ENCODE data around the gene FAM161B.

DNA sequence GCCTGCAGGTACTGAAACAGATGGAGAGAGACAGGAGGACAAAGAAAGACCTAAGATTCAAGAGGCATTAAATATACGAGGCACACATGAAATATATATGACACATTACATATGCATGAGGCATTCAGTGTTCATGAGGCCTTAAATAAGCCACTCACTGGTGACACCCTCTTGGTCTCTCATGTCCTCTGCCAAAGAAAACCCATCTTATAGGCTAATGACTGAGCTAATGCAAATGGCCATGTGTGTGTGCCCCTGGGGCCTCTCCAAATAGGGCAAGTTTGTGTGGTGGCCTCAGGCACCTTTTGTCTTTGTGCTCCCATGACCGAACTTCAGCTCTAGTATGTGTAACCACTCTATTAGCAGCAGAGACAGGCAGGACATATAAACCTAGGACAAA is 19.0 kb upstream of the FAM161B start:
- TF ChIP-seq, protein P1, sequence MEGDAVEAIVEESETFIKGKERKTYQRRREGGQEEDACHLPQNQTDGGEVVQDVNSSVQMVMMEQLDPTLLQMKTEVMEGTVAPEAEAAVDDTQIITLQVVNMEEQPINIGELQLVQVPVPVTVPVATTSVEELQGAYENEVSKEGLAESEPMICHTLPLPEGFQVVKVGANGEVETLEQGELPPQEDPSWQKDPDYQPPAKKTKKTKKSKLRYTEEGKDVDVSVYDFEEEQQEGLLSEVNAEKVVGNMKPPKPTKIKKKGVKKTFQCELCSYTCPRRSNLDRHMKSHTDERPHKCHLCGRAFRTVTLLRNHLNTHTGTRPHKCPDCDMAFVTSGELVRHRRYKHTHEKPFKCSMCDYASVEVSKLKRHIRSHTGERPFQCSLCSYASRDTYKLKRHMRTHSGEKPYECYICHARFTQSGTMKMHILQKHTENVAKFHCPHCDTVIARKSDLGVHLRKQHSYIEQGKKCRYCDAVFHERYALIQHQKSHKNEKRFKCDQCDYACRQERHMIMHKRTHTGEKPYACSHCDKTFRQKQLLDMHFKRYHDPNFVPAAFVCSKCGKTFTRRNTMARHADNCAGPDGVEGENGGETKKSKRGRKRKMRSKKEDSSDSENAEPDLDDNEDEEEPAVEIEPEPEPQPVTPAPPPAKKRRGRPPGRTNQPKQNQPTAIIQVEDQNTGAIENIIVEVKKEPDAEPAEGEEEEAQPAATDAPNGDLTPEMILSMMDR (IDR thresholded peaks at IDR 0.05), result no peak
- TF ChIP-seq POLR2A (IDR thresholded peaks at IDR 0.05), result no peak
- no peak for TF ChIP-seq EP300 (IDR thresholded peaks at IDR 0.05)
- TF ChIP-seq POLR2AphosphoS5 (IDR thresholded peaks at IDR 0.05), result no peak
